ENCODE data around the gene ADGB. TPM values are rescaled to one million over a fixed set of nuclear protein-coding genes. Genes with fewer than 3 reads are reported as not detected.
A peak's percentile ranks its signal among the peaks of the same experiment; 100 is the strongest.
"Not testable (repeated sequence)": the region's sequence is repeated elsewhere in the genome, so short reads cannot be mapped to it uniquely, and the experiment has no call there.

ADGB gene
- total RNA-seq (2014; rRNA removed; shearing (Covaris generic)), result 0.28 and 0.43 TPM in 2 replicates

- Histone ChIP-seq H3K4me3 (peak within 1 kb of the TSS; percentile 51), H3K36me3 (no peaks in the 10 kb centered on the region), H3K27ac (no peak within 1 kb of the TSS), H3K4me1 (no peaks in the 10 kb centered on the region), H3K9me3 (replicated peaks) (no peaks in the 10 kb centered on the region), H3K27me3 (no peaks in the 10 kb centered on the region)
- DNase-seq, result peak; percentile 52 to 65
These were observed at the start of gene ADGB for GRCh38 chr6:146598772-146599405. ADGB (plus strand) TSS chr6:146598972; CDS start chr6:146599041, 69 bp downstream.

- H3K4me3 ChIP-seq, result no peak overlapping the region
- DNase-seq, result no peak
- H3K27ac ChIP-seq, result no peak overlapping the region
- H3K36me3 ChIP-seq, result peaks cover 6% of the 10 kb centered on the region; the same call in 1 of the 2 replicates
- peaks cover 9% of the 10 kb centered on the region for H3K4me1 ChIP-seq
- 0 out of 2 replicates have a peak, but pooled peaks cover 2% of the 10 kb centered on the region for H3K9me3 ChIP-seq (replicated peaks)
- no peaks in the 10 kb centered on the region for H3K27me3 ChIP-seq
These were observed 47.9 kb upstream of the ADGB start for GRCh38 chr6:146550911-146551310.

GRCh38 chr6:146551545-146551944 is 47.2 kb upstream of the ADGB start:
- Histone ChIP-seq H3K36me3 (peaks cover 6% of the 10 kb centered on the region; the same call in 1 of the 2 replicates), H3K9me3 (replicated peaks) (0 out of 2 replicates have a peak, but pooled peaks cover 3% of the 10 kb centered on the region), H3K27me3 (no peaks in the 10 kb centered on the region), H3K4me3 (no peak overlapping the region), H3K27ac (no peak overlapping the region), H3K4me1 (peaks cover 3% of the 10 kb centered on the region; the same call in 1 of the 2 replicates)
- DNase-seq, result no peak

GRCh38 chr6:146553377-146554135 is 45.2 kb upstream of the ADGB start:
- H3K27me3 ChIP-seq, result no peaks in the 10 kb centered on the region
- 0 out of 2 replicates have a peak, but pooled peaks cover 5% of the 10 kb centered on the region for H3K9me3 ChIP-seq (replicated peaks)
- H3K36me3 ChIP-seq, result peaks cover 6% of the 10 kb centered on the region; the same call in 1 of the 2 replicates
- no peaks in the 10 kb centered on the region for H3K4me1 ChIP-seq
- H3K27ac ChIP-seq, result no peak overlapping the region
- DNase-seq, result no peak
- no peak overlapping the region for H3K4me3 ChIP-seq

GRCh38 chr6:146560607-146561006 is 38.2 kb upstream of the ADGB start:
- no peaks in the 10 kb centered on the region for H3K36me3 ChIP-seq
- 0 out of 2 replicates have a peak, but pooled peaks cover 3% of the 10 kb centered on the region for H3K9me3 ChIP-seq (replicated peaks)
- H3K27ac ChIP-seq, result no peak overlapping the region
- no peak for DNase-seq
- H3K4me3 ChIP-seq, result no peak overlapping the region
- no peaks in the 10 kb centered on the region; the same call in 1 of the 2 replicates for H3K4me1 ChIP-seq
- H3K27me3 ChIP-seq, result no peaks in the 10 kb centered on the region

GRCh38 chr6:146566661-146567060 is 32.1 kb upstream of the ADGB start:
- not testable (repeated sequence) for H3K4me3 ChIP-seq; H3K27me3 ChIP-seq; H3K9me3 ChIP-seq (replicated peaks); H3K4me1 ChIP-seq; H3K36me3 ChIP-seq
- peak; percentile 34 to 44 for DNase-seq
- peak overlapping the region; percentile 22; the same call in 1 of the 2 replicates for H3K27ac ChIP-seq

- not testable (repeated sequence) for H3K9me3 ChIP-seq (replicated peaks); H3K27ac ChIP-seq; H3K4me3 ChIP-seq; H3K4me1 ChIP-seq; DNase-seq; H3K27me3 ChIP-seq; H3K36me3 ChIP-seq
These were observed 30.2 kb upstream of the ADGB start for GRCh38 chr6:146568619-146569018.

- no peak overlapping the region for H3K4me3 ChIP-seq
- H3K27me3 ChIP-seq, result no peaks in the 10 kb centered on the region
- H3K9me3 ChIP-seq (replicated peaks), result 0 out of 2 replicates have a peak, but pooled peaks cover 5% of the 10 kb centered on the region
- no peak for DNase-seq
- H3K27ac ChIP-seq, result no peak overlapping the region
- H3K36me3 ChIP-seq, result no peaks in the 10 kb centered on the region
- no peaks in the 10 kb centered on the region for H3K4me1 ChIP-seq
These were observed 24.6 kb upstream of the ADGB start for GRCh38 chr6:146574211-146574610.

- Histone ChIP-seq H3K9me3 (replicated peaks) (no peaks in the 10 kb centered on the region), H3K4me1 (no peaks in the 10 kb centered on the region), H3K4me3 (no peak overlapping the region), H3K27me3 (no peaks in the 10 kb centered on the region), H3K27ac (no peak overlapping the region), H3K36me3 (no peaks in the 10 kb centered on the region)
- no peak for DNase-seq
These were observed 20.7 kb upstream of the ADGB start for GRCh38 chr6:146578054-146578453.

- no peaks in the 10 kb centered on the region; the same call in 1 of the 2 replicates for H3K9me3 ChIP-seq (replicated peaks)
- H3K27ac ChIP-seq, result no peak overlapping the region
- no peak overlapping the region for H3K4me3 ChIP-seq
- no peaks in the 10 kb centered on the region for H3K36me3 ChIP-seq
- no peaks in the 10 kb centered on the region for H3K27me3 ChIP-seq
- DNase-seq, result no peak
- H3K4me1 ChIP-seq, result no peaks in the 10 kb centered on the region
These were observed 16.8 kb upstream of the ADGB start for GRCh38 chr6:146581968-146582367.

- Histone ChIP-seq H3K4me1 (no peaks in the 10 kb centered on the region), H3K27me3 (no peaks in the 10 kb centered on the region), H3K9me3 (replicated peaks) (no peaks in the 10 kb centered on the region; the same call in 1 of the 2 replicates), H3K27ac (no peak overlapping the region), H3K4me3 (no peak overlapping the region), H3K36me3 (no peaks in the 10 kb centered on the region)
- no peak for DNase-seq
These were observed 15.9 kb upstream of the ADGB start for GRCh38 chr6:146582857-146583256.

GRCh38 chr6:146583966-146584365 is 14.8 kb upstream of the ADGB start:
- DNase-seq, result no peak
- Histone ChIP-seq H3K36me3 (no peaks in the 10 kb centered on the region), H3K27me3 (no peaks in the 10 kb centered on the region), H3K4me3 (no peak overlapping the region), H3K4me1 (no peaks in the 10 kb centered on the region), H3K9me3 (replicated peaks) (no peaks in the 10 kb centered on the region; the same call in 1 of the 2 replicates), H3K27ac (no peak overlapping the region)

GRCh38 chr6:146587459-146587858 is 11.3 kb upstream of the ADGB start:
- DNase-seq, result no peak
- Histone ChIP-seq H3K4me3 (no peak overlapping the region), H3K36me3 (no peaks in the 10 kb centered on the region), H3K27me3 (no peaks in the 10 kb centered on the region), H3K4me1 (no peaks in the 10 kb centered on the region), H3K9me3 (replicated peaks) (no peaks in the 10 kb centered on the region; the same call in 1 of the 2 replicates), H3K27ac (no peak overlapping the region)

GRCh38 chr6:146590492-146590891 is 8.3 kb upstream of the ADGB start:
- Histone ChIP-seq H3K4me1 (no peaks in the 10 kb centered on the region), H3K9me3 (replicated peaks) (no peaks in the 10 kb centered on the region), H3K27me3 (no peaks in the 10 kb centered on the region), H3K27ac (no peak overlapping the region), H3K4me3 (no peak overlapping the region), H3K36me3 (no peaks in the 10 kb centered on the region)
- no peak for DNase-seq

GRCh38 chr6:146592451-146592850 is 6.3 kb upstream of the ADGB start:
- Histone ChIP-seq H3K36me3 (no peaks in the 10 kb centered on the region), H3K27ac (no peak overlapping the region), H3K4me3 (no peak overlapping the region), H3K27me3 (no peaks in the 10 kb centered on the region), H3K4me1 (no peaks in the 10 kb centered on the region), H3K9me3 (replicated peaks) (no peaks in the 10 kb centered on the region)
- DNase-seq, result no peak

Measured in SJCRH30 (cell line).